HCT116 (cell line): ENCODE measurements around the gene TRMT61B. TPM values are rescaled to one million over a fixed set of nuclear protein-coding genes. Genes with fewer than 3 reads are reported as not detected.

Source experiments
- ATAC-seq: fragments of 200-7000 bp; cut with Tn5 transposase; 2 replicates; pipeline ENCODE4 v1.9.1; 2020; ENCODE audit warnings: mild to moderate bottlenecking, moderate library complexity
- BruUV-seq: library from RNA; stranded (reverse); fragments of 400-500 nt; replicated peaks from 2 replicates; lab custom pipeline; 2021; lab: Mats Ljungman, UMichigan
- CTCF ChIA-PET: fragments of 300-600 bp; sonication (Branson Sonifier 250); formaldehyde crosslinking; loops from one replicate; lab custom pipeline; 2021; ENCODE audit warnings: antibody characterized with exemption; lab: Charles Lee
- POLR2A ChIA-PET: fragments of 300-600, 350-600 bp; sonication (Branson Sonifier 250); formaldehyde crosslinking; loops from one replicate; lab custom pipeline; 2021; ENCODE audit warnings: antibody characterized with exemption; lab: Charles Lee
- RAD21 ChIA-PET, 2 experiments: fragments of 300-600 bp; sonication (Branson Sonifier 250); formaldehyde crosslinking; loops; one replicate each; lab custom pipeline; 2023; ENCODE audit warnings: low total read pairs in 2 of 2; ENCODE audit not compliant: uncharacterized antibody in 2 of 2, unreplicated experiment in 2 of 2, low non-redundant PET in 1 of 2; lab: Charles Lee
- DNase-seq: peaks from one replicate; pipeline ENCODE4 v3.0.0-alpha.2; 2010; ENCODE audit warnings: low read depth, low spot score
- H2AFZ ChIP-seq: fragments of 200-600 bp; shearing (Covaris generic), sonication (generic); 2 replicates; pipeline ENCODE4 v1.6.1; 2017; ENCODE audit warnings: low read depth, mixed run types, mixed read lengths, antibody characterized with exemption, low read length; ENCODE audit not compliant: poor library complexity, severe bottlenecking
- H3K27ac ChIP-seq: 2 replicates; pipeline ENCODE4 v1.5.1; 2012; ENCODE audit warnings: low read depth, low read length
- H3K27me3 ChIP-seq: fragments of 200-600 bp; sonication (generic); 2 replicates; pipeline ENCODE4 v1.6.1; 2016; ENCODE audit warnings: mixed run types, low read length, mixed read lengths; ENCODE audit not compliant: insufficient read depth
- H3K36me3 ChIP-seq, 2 experiments: fragments of 200-500 bp in 1 of 2; fragments of 200-600 bp in 1 of 2; sonication (Bioruptor generic) in 1 of 2; sonication (generic) in 1 of 2; 2 replicates each; pipeline versions ENCODE4 v1.5.1 to v1.6.1; 2014 to 2016; ENCODE audit warnings: low read length in 2 of 2, inconsistent platforms in 1 of 2, mixed read lengths in 1 of 2, mixed run types in 1 of 2; ENCODE audit not compliant: insufficient read depth in 2 of 2, control insufficient read depth in 1 of 2
- H3K4me1 ChIP-seq, 2 experiments: fragments of 200-600 bp in 1 of 2; sonication (generic) in 1 of 2; 2 replicates each; pipeline versions ENCODE4 v1.5.1 to v1.6.1; 2012 to 2017; ENCODE audit warnings: low read length in 2 of 2, inconsistent platforms in 1 of 2, mild to moderate bottlenecking in 1 of 2, mixed read lengths in 1 of 2, mixed run types in 1 of 2, moderate library complexity in 1 of 2; ENCODE audit not compliant: insufficient read depth in 2 of 2, control insufficient read depth in 1 of 2
- H3K4me2 ChIP-seq: fragments of 200-600 bp; sonication (generic); 2 replicates; pipeline ENCODE4 v1.6.1; 2017; ENCODE audit warnings: mixed run types, low read length, mixed read lengths
- H3K4me3 ChIP-seq, 2 experiments: fragments of 200-600 bp in 1 of 2; sonication (generic) in 1 of 2; replicated peaks in 1 of 2; 2 replicates each; pipeline ENCODE4 v1.5.1; 2011 to 2016; ENCODE audit warnings: low read length in 2 of 2, control low read depth in 1 of 2, low read depth in 1 of 2, mild to moderate bottlenecking in 1 of 2, mixed read lengths in 1 of 2, mixed run types in 1 of 2
- H3K79me2 ChIP-seq: fragments of 200-600 bp; sonication (generic); 2 replicates; pipeline ENCODE4 v1.6.1; 2017; ENCODE audit warnings: mild to moderate bottlenecking, mixed run types, low read length, moderate library complexity, mixed read lengths; ENCODE audit not compliant: insufficient read depth
- H3K9ac ChIP-seq: fragments of 200-600 bp; sonication (generic); 2 replicates; pipeline ENCODE4 v1.6.1; 2016; ENCODE audit warnings: low read length, mixed read lengths
- H3K9me2 ChIP-seq: fragments of 200-600 bp; sonication (generic), shearing (Covaris generic); 2 replicates; pipeline ENCODE4 v1.6.1; 2017; ENCODE audit warnings: mixed run types, mild to moderate bottlenecking, moderate library complexity; ENCODE audit not compliant: insufficient read depth
- H3K9me3 ChIP-seq, 2 experiments: fragments of 200-500 bp in 1 of 2; fragments of 200-600 bp in 1 of 2; sonication (Bioruptor generic) in 1 of 2; sonication (generic) in 1 of 2; 2 replicates each; pipeline ENCODE4 v1.6.1; 2014 to 2017; ENCODE audit warnings: low read length in 2 of 2, mixed read lengths in 2 of 2, inconsistent platforms in 1 of 2, low read depth in 1 of 2, mild to moderate bottlenecking in 1 of 2, mixed run types in 1 of 2, moderate library complexity in 1 of 2; ENCODE audit not compliant: control insufficient read depth in 1 of 2, insufficient read depth in 1 of 2
- H4K20me1 ChIP-seq: fragments of 200-600 bp; sonication (generic), shearing (Covaris generic); 2 replicates; pipeline ENCODE4 v1.6.1; 2017; ENCODE audit warnings: mixed run types, mild to moderate bottlenecking, moderate library complexity; ENCODE audit not compliant: insufficient read depth
- ATF3 ChIP-seq: IDR thresholded peaks from 2 replicates; pipeline ENCODE4 v1.6.1; 2012
- CEBPB ChIP-seq: IDR thresholded peaks from 2 replicates; pipeline ENCODE4 v1.6.1; 2012; ENCODE audit warnings: low read depth
- CTCF ChIP-seq, 3 experiments: fragments of 200-600 bp in 1 of 3; sonication (generic) in 1 of 3; IDR thresholded peaks in 2 of 3; conservative IDR thresholded peaks in 1 of 3; 2 replicates each; pipeline ENCODE4 v1.5.1; 2012 to 2017; ENCODE audit warnings: low read depth in 2 of 3, low read length in 2 of 3, antibody characterized with exemption in 1 of 3, borderline replicate concordance in 1 of 3, control low read depth in 1 of 3, mild to moderate bottlenecking in 1 of 3, mixed read lengths in 1 of 3, mixed run types in 1 of 3, moderate library complexity in 1 of 3; ENCODE audit not compliant: insufficient read depth in 1 of 3
- ELF1 ChIP-seq: IDR thresholded peaks from 2 replicates; pipeline ENCODE4 v1.6.1; 2012; ENCODE audit warnings: low read depth, borderline replicate concordance
- EZH2 ChIP-seq: fragments of 200-600 bp; sonication (generic); IDR thresholded peaks from 2 replicates; pipeline ENCODE4 v1.6.1; 2017; ENCODE audit warnings: antibody characterized with exemption, mixed run types
- EZH2phosphoT487 ChIP-seq: fragments of 200-600 bp; IDR thresholded peaks from 2 replicates; pipeline ENCODE4 v1.6.1; 2018; ENCODE audit warnings: antibody characterized with exemption, borderline replicate concordance
- FOSL1 ChIP-seq: IDR thresholded peaks from 2 replicates; pipeline ENCODE4 v1.6.1; 2012; ENCODE audit warnings: low read depth
- POLR2AphosphoS5 ChIP-seq: IDR thresholded peaks from 2 replicates; pipeline ENCODE4 v1.6.1; 2011; ENCODE audit warnings: mild to moderate bottlenecking, low read depth, low read length, moderate library complexity
- RAD21 ChIP-seq: IDR thresholded peaks from 2 replicates; pipeline ENCODE4 v1.6.1; 2012; ENCODE audit warnings: low read depth, mild to moderate bottlenecking
- REST ChIP-seq: IDR thresholded peaks from 2 replicates; pipeline ENCODE4 v1.6.1; 2012; ENCODE audit warnings: low read depth
- SRF ChIP-seq: IDR thresholded peaks from 2 replicates; pipeline ENCODE4 v1.6.1; 2012; ENCODE audit warnings: low read depth
- ZFX ChIP-seq: fragments of 450-650 bp; IDR thresholded peaks from 2 replicates; pipeline ENCODE4 v1.6.1; 2017
- ZNF274 ChIP-seq: fragments of 200-500 bp; sonication (Bioruptor generic); IDR thresholded peaks from 2 replicates; pipeline ENCODE4 v1.6.1; 2014; ENCODE audit warnings: mild to moderate bottlenecking, low read depth, low read length, inconsistent platforms
- intact Hi-C: fragments of 100-400 bp; cut with micrococcal nuclease; formaldehyde crosslinking; loops from 2 replicates; pipeline ENCODE4 v1.10.0; 2022
- total RNA-seq: library from RNA; stranded (reverse); gene quantifications from one replicate; pipeline ENCODE4 v1.2.1, GENCODE V29; 2021; ENCODE audit not compliant: unreplicated experiment

TRMT61B gene
- total RNA-seq, 1 experiment from 2014 or later: 12.8 TPM

- H3K27ac ChIP-seq: no peak overlapping the region
- no TSS peak for BruUV-seq
- no peaks in the 10 kb centered on the region for H4K20me1 ChIP-seq
- H3K9ac ChIP-seq: no peak overlapping the region
- DNase-seq: no peak
- intact Hi-C loops: no loop called here
- TF ChIP-seq ATF3 (no peak), EZH2phosphoT487 (no peak)
- TF ChIP-seq, all 23 proteins: peak for 0
- no peaks in the 10 kb centered on the region for H3K27me3 ChIP-seq
- no peaks in the 10 kb centered on the region for H3K79me2 ChIP-seq
- RAD21 ChIA-PET: no interaction called here
- H3K4me1 ChIP-seq: peaks cover 0 to 8% of the 10 kb centered on the region in 2 experiments; a peak in 2 of 4 replicates
- H3K4me2 ChIP-seq: no peak overlapping the region
- no peaks in the 10 kb centered on the region for H3K36me3 ChIP-seq
- CTCF ChIA-PET: no interaction called here
- peak; percentile 54; the same call in 1 of the 2 replicates for ATAC-seq
- H2AFZ ChIP-seq: no peak overlapping the region
- H3K4me3 ChIP-seq: no peak overlapping the region
- H3K9me3 ChIP-seq: no peaks in the 10 kb centered on the region
- no peaks in the 10 kb centered on the region for H3K9me2 ChIP-seq
- POLR2A ChIA-PET: no interaction called here
These were observed 45.9 kb downstream of the TRMT61B start for GRCh38 chr2:28824207-28824606.

- ChIA-PET CTCF (interaction anchor here (0.8 kb wide), 1 partner anchor 255 kb away, joined by 3 read pairs; no protein-coding TSS in a partner anchor), POLR2A (no interaction called here), RAD21 (no interaction called here)
- H4K20me1 ChIP-seq: no peaks in the 10 kb centered on the region
- H3K4me3 ChIP-seq: no peak overlapping the region
- no peaks in the 10 kb centered on the region for H3K36me3 ChIP-seq
- no peaks in the 10 kb centered on the region for H3K27me3 ChIP-seq
- DNase-seq (no peak), ATAC-seq (no peak)
- intact Hi-C loops: no loop called here
- no peak overlapping the region for H2AFZ ChIP-seq
- no TSS peak for BruUV-seq
- H3K9me3 ChIP-seq: no peaks in the 10 kb centered on the region
- no peaks in the 10 kb centered on the region for H3K4me1 ChIP-seq
- H3K27ac ChIP-seq: no peak overlapping the region
- no peak overlapping the region for H3K9ac ChIP-seq
- H3K79me2 ChIP-seq: no peaks in the 10 kb centered on the region
- H3K4me2 ChIP-seq: no peak overlapping the region
- no peaks in the 10 kb centered on the region for H3K9me2 ChIP-seq
- TF ChIP-seq CTCF (IDR thresholded peaks at IDR 0.05 in 2 of 3, conservative IDR thresholded peaks at IDR 0.05 in 1 of 3; ENCODE audit: borderline replicate concordance in 1 of 3, insufficient read depth in 1 of 3, low read depth in 2 of 3, low read length in 2 of 3) (no peak), REST (no peak), CEBPB (no peak), ZNF274 (no peak), FOSL1 (no peak), EZH2phosphoT487 (no peak), RAD21 (no peak), ZFX (no peak), ELF1 (no peak), POLR2AphosphoS5 (no peak), EZH2 (no peak), SRF (no peak)
These were observed 48.1 kb downstream of the TRMT61B start for GRCh38 chr2:28822036-28822435.
